CD4-positive, alpha-beta T cell (primary cell): Measurements from ENCODE around the gene ZNF518B. TPM values are rescaled to one million over a fixed set of nuclear protein-coding genes. Genes with fewer than 3 reads are reported as not detected.

Experiments
- ATAC-seq: fragments of 200-7000 bp; cut with Tn5 transposase; one replicate; pipeline ENCODE4 v1.10.0; 2022; ENCODE audit warnings: mild to moderate bottlenecking; ENCODE audit not compliant: poor library complexity
- CTCF ChIA-PET: fragments of 350-600 bp; sonication (Branson Sonifier 250); formaldehyde crosslinking; loops from one replicate; lab custom pipeline; 2021; ENCODE audit warnings: antibody characterized with exemption, inconsistent platforms; lab: Charles Lee
- POLR2A ChIA-PET: fragments of 350-600 bp; sonication (Branson Sonifier 250); formaldehyde crosslinking; loops from one replicate; lab custom pipeline; 2021; ENCODE audit warnings: antibody characterized with exemption, inconsistent platforms; lab: Charles Lee
- DNase-seq, 14 experiments: peaks; one replicate each; pipeline ENCODE4 v3.0.0-alpha.2; 2013 to 2020; ENCODE audit warnings: mixed read lengths in 2 of 14
- H3K27ac ChIP-seq, 2 donors: one replicate each; pipeline versions ENCODE4 v1.5.1 to v1.7.0; 2013; ENCODE audit warnings: low read length in 2 of 2, low read depth in 1 of 2, mild to moderate bottlenecking in 1 of 2
- H3K27me3 ChIP-seq, 2 experiments: 1 replicate in 1 of 2; 2 replicates in 1 of 2; pipeline versions ENCODE4 v1.6.1 to v1.7.0; 2013; ENCODE audit warnings: low read length in 2 of 2, control low read depth in 1 of 2, mild to moderate bottlenecking in 1 of 2, moderate library complexity in 1 of 2; ENCODE audit not compliant: insufficient read depth in 2 of 2, control insufficient read depth in 1 of 2
- H3K36me3 ChIP-seq: one replicate; pipeline ENCODE4 v1.6.1; 2013; ENCODE audit warnings: low read length, control low read depth; ENCODE audit not compliant: insufficient read depth
- H3K4me1 ChIP-seq: one replicate; pipeline ENCODE4 v1.6.1; 2013; ENCODE audit warnings: low read length, control low read depth; ENCODE audit not compliant: insufficient read depth
- H3K4me3 ChIP-seq: one replicate; pipeline ENCODE4 v1.5.1; 2013; ENCODE audit warnings: mild to moderate bottlenecking, low read length, moderate library complexity
- H3K9me3 ChIP-seq, 2 experiments: 1 replicate in 1 of 2; 2 replicates in 1 of 2; pipeline versions ENCODE4 v1.6.1 to v1.7.0; 2013; ENCODE audit warnings: low read length in 2 of 2, mild to moderate bottlenecking in 2 of 2, control low read depth in 1 of 2, moderate library complexity in 1 of 2; ENCODE audit not compliant: control insufficient read depth in 1 of 2, insufficient read depth in 1 of 2
- H3K27ac Mint-ChIP-seq: one replicate; pipeline ENCODE4 v1.8.0; 2020; ENCODE audit warnings: mixed read lengths
- H3K27me3 Mint-ChIP-seq: one replicate; pipeline ENCODE4 v1.8.0; 2021; ENCODE audit warnings: mixed read lengths
- H3K36me3 Mint-ChIP-seq: one replicate; pipeline ENCODE4 v1.8.0; 2021; ENCODE audit warnings: low read depth, mixed read lengths
- H3K4me1 Mint-ChIP-seq: one replicate; pipeline ENCODE4 v1.8.0; 2021; ENCODE audit warnings: low read depth, mixed read lengths
- H3K4me3 Mint-ChIP-seq: one replicate; pipeline ENCODE4 v1.8.0; 2020; ENCODE audit warnings: mild to moderate bottlenecking, mixed read lengths
- H3K9me3 Mint-ChIP-seq: one replicate; pipeline ENCODE4 v1.8.0; 2020; ENCODE audit warnings: mixed read lengths
- CTCF ChIP-seq: fragments of 200-600 bp; IDR thresholded peaks from one replicate; pipeline ENCODE4 v1.8.0; 2022; ENCODE audit warnings: antibody characterized with exemption, mild to moderate bottlenecking
- intact Hi-C, 2 experiments: fragments of 100-400 bp; cut with DNase I in 1 of 2; cut with micrococcal nuclease in 1 of 2; formaldehyde crosslinking; loops; one replicate each; pipeline versions ENCODE4 v1.15.1 to v1.9.0; 2023 to 2025; cut with DNase I, micrococcal nuclease
- total RNA-seq, 174 experiments: library from RNA in 2 of 174; stranded (reverse) in 2 of 174; gene quantifications; one replicate each; pipeline ENCODE4 v1.2.3 and lab custom pipeline; 2021 to 2026

ZNF518B gene
- total RNA-seq, 2 experiments from 2014 or later: 36.5 to 37.5 TPM

- peaks cover 9% of the 10 kb centered on the region for H3K4me1 Mint-ChIP-seq
- ChIA-PET POLR2A (interaction anchor here (1.5 kb wide), 1 partner anchor 18 kb away, joined by 3 read pairs; no protein-coding TSS in a partner anchor), CTCF (no interaction called here)
- no peak overlapping the region for H3K4me3 ChIP-seq
- H3K4me1 ChIP-seq: no peaks in the 10 kb centered on the region
- H3K36me3 Mint-ChIP-seq: peaks cover 97% of the 10 kb centered on the region
- ATAC-seq (no peak), DNase-seq (no peak)
- H3K9me3 ChIP-seq: peaks cover 18 to 64% of the 10 kb centered on the region in 2 experiments
- intact Hi-C loops: no loop called here
- no peak overlapping the region for H3K4me3 Mint-ChIP-seq
- H3K27ac ChIP-seq: no peak overlapping the region
- no peak overlapping the region for H3K27ac Mint-ChIP-seq
- H3K27me3 Mint-ChIP-seq: no peaks in the 10 kb centered on the region
- peaks cover 24% of the 10 kb centered on the region for H3K9me3 Mint-ChIP-seq
- no peak for TF ChIP-seq CTCF
- H3K36me3 ChIP-seq: peaks cover 19% of the 10 kb centered on the region
- H3K27me3 ChIP-seq: no peaks in the 10 kb centered on the region
Measured at GRCh38 chr4:10442976-10443375, 14.2 kb downstream of the ZNF518B start.

- DNase-seq (no peak), ATAC-seq (no peak)
- no peaks in the 10 kb centered on the region for H3K27me3 Mint-ChIP-seq
- ChIA-PET CTCF (no interaction called here), POLR2A (no interaction called here)
- TF ChIP-seq CTCF: no peak
- Histone ChIP-seq H3K4me3 (no peak overlapping the region), H3K9me3 (peaks cover 9 to 56% of the 10 kb centered on the region in 2 experiments), H3K27me3 (no peaks in the 10 kb centered on the region), H3K27ac (no peak overlapping the region), H3K4me1 (no peaks in the 10 kb centered on the region), H3K36me3 (peaks cover 17% of the 10 kb centered on the region)
- no peak overlapping the region for H3K4me3 Mint-ChIP-seq
- no peak overlapping the region for H3K27ac Mint-ChIP-seq
- peaks cover 18% of the 10 kb centered on the region for H3K9me3 Mint-ChIP-seq
- H3K36me3 Mint-ChIP-seq: peaks cover 84% of the 10 kb centered on the region
- intact Hi-C loops: no loop called here
- peaks cover under 1% of the 10 kb centered on the region for H3K4me1 Mint-ChIP-seq
Measured at GRCh38 chr4:10441512-10441911, 15.7 kb downstream of the ZNF518B start.

GRCh38 chr4:10438924-10439323 is 18.3 kb downstream of the ZNF518B start:
- H3K36me3 ChIP-seq: no peaks in the 10 kb centered on the region
- ChIA-PET POLR2A (no interaction called here), CTCF (no interaction called here)
- no peak for DNase-seq
- no peaks in the 10 kb centered on the region for H3K27me3 Mint-ChIP-seq
- H3K27me3 ChIP-seq: no peaks in the 10 kb centered on the region
- intact Hi-C loops: loop anchor here in 1 of 2 experiments (5.0 kb wide), 1 partner anchor 43 kb away; no protein-coding TSS in a partner anchor
- no peak overlapping the region for H3K27ac ChIP-seq
- no peak overlapping the region for H3K27ac Mint-ChIP-seq
- H3K9me3 ChIP-seq: peaks cover 9 to 32% of the 10 kb centered on the region in 2 experiments
- TF ChIP-seq CTCF: no peak
- no peak overlapping the region for H3K4me3 Mint-ChIP-seq
- H3K4me3 ChIP-seq: no peak overlapping the region
- H3K36me3 Mint-ChIP-seq: peaks cover 58% of the 10 kb centered on the region
- H3K4me1 ChIP-seq: no peaks in the 10 kb centered on the region
- H3K4me1 Mint-ChIP-seq: no peaks in the 10 kb centered on the region
- H3K9me3 Mint-ChIP-seq: peaks cover 6% of the 10 kb centered on the region
- no peak for ATAC-seq
